ENCODE measurements around the gene COL17A1. TPM values are rescaled to one million over a fixed set of nuclear protein-coding genes. Genes with fewer than 3 reads are reported as not detected.

COL17A1 gene
- total RNA-seq, 1 donor from 2014 or later, result not detected

- no peak for DNase-seq (ENCODE audit: low spot score)
- TF ChIP-seq CTCF (IDR thresholded peaks at IDR 0.05), result no peak
- no peaks in the 10 kb centered on the region for H3K4me1 Mint-ChIP-seq (ENCODE audit: low read depth)
- H3K9me3 Mint-ChIP-seq (ENCODE audit: low read depth), result no peaks in the 10 kb centered on the region
- H3K27ac Mint-ChIP-seq (ENCODE audit: unreplicated experiment), result no peak overlapping the region
- H3K4me3 Mint-ChIP-seq (ENCODE audit: unreplicated experiment), result no peak overlapping the region
- H3K27me3 Mint-ChIP-seq (ENCODE audit: low read depth), result no peaks in the 10 kb centered on the region
- peaks cover 23% of the 10 kb centered on the region for H3K36me3 Mint-ChIP-seq (ENCODE audit: low read depth)
Measured at GRCh38 chr10:103998805-103999204, 86.9 kb downstream of the COL17A1 start.

GRCh38 chr10:103995134-103995533 is 90.5 kb downstream of the COL17A1 start:
- peaks cover 9% of the 10 kb centered on the region for H3K36me3 Mint-ChIP-seq (ENCODE audit: low read depth)
- no peak for TF ChIP-seq CTCF (IDR thresholded peaks at IDR 0.05)
- H3K9me3 Mint-ChIP-seq (ENCODE audit: low read depth), result no peaks in the 10 kb centered on the region
- H3K4me3 Mint-ChIP-seq (ENCODE audit: unreplicated experiment), result no peak overlapping the region
- H3K4me1 Mint-ChIP-seq (ENCODE audit: low read depth), result peaks cover 6% of the 10 kb centered on the region
- DNase-seq (ENCODE audit: low spot score), result no peak
- no peak overlapping the region for H3K27ac Mint-ChIP-seq (ENCODE audit: unreplicated experiment)
- no peaks in the 10 kb centered on the region for H3K27me3 Mint-ChIP-seq (ENCODE audit: low read depth)

DNA sequence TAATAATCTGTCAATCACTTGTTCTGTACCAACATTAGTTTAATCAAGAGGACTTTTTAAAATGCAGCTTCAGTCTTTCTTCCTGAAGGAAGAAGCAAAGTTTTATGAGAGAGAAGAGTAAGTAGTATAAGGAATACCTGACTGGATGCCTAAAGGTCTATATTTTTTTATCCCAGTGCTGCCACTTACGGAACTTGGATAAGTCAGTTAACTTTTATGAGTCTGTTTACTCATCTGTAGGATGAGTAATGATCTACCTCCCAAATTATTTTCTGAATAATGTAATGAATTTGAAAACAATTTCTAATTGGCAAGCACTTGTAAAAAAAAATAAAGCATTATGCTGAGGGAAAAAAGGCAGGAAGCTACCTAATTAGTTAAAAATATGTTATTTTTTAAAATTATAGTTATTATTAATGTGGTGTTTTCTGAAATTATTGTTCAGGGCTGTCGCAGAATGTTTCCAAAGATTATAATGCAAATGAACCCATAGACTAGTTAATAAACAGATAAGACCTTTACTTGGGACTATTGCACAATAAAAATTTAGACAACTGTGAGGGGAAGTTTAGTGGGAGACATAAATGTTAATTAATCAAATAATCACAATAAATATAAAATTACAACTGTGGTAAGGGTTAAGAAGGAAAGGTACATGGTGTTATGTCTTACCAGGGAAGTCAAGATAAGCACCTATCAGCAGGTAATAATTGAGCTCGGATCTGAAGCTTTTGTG is 94.1 kb downstream of the COL17A1 start:
- no peak for DNase-seq (ENCODE audit: low spot score)
- Mint-ChIP-seq H3K27me3 (ENCODE audit: low read depth) (no peaks in the 10 kb centered on the region), H3K9me3 (ENCODE audit: low read depth) (no peaks in the 10 kb centered on the region), H3K36me3 (ENCODE audit: low read depth) (peaks cover 5% of the 10 kb centered on the region), H3K27ac (ENCODE audit: unreplicated experiment) (no peak overlapping the region), H3K4me3 (ENCODE audit: unreplicated experiment) (no peak overlapping the region), H3K4me1 (ENCODE audit: low read depth) (peaks cover 22% of the 10 kb centered on the region)
- TF ChIP-seq CTCF (IDR thresholded peaks at IDR 0.05), result no peak

- Mint-ChIP-seq H3K27ac (ENCODE audit: unreplicated experiment) (no peak overlapping the region), H3K27me3 (ENCODE audit: low read depth) (no peaks in the 10 kb centered on the region), H3K9me3 (ENCODE audit: low read depth) (no peaks in the 10 kb centered on the region), H3K4me1 (ENCODE audit: low read depth) (peaks cover 29% of the 10 kb centered on the region), H3K4me3 (ENCODE audit: unreplicated experiment) (no peak overlapping the region), H3K36me3 (ENCODE audit: low read depth) (peaks cover 5% of the 10 kb centered on the region)
- no peak for TF ChIP-seq CTCF (IDR thresholded peaks at IDR 0.05)
- DNase-seq (ENCODE audit: low spot score), result no peak
Measured at GRCh38 chr10:103990531-103990930, 95.1 kb downstream of the COL17A1 start.

DNA sequence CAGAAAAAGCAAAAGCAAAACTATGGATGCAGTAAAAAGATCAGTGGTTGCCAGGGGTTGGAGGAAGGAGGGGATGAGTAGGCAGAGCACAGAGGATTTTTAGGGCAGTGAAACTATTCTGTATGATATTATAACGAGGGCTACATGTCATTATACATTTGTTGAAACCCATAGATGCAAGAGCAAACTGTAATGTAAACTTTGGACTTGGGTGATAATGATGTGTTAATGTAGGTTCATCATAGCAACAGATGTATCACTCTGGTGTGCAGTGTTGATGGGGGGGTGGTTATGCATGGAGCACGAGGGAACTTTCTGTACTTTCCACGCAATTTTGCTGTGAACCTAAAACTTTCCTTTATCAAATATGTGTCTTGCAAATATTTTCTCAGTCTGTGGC is 95.6 kb downstream of the COL17A1 start:
- peaks cover 33% of the 10 kb centered on the region for H3K4me1 Mint-ChIP-seq (ENCODE audit: low read depth)
- DNase-seq (ENCODE audit: low spot score), result no peak
- no peaks in the 10 kb centered on the region for H3K27me3 Mint-ChIP-seq (ENCODE audit: low read depth)
- no peak for TF ChIP-seq CTCF (IDR thresholded peaks at IDR 0.05)
- H3K4me3 Mint-ChIP-seq (ENCODE audit: unreplicated experiment), result no peak overlapping the region
- peak overlapping the region; percentile 0 for H3K27ac Mint-ChIP-seq (ENCODE audit: unreplicated experiment)
- H3K9me3 Mint-ChIP-seq (ENCODE audit: low read depth), result no peaks in the 10 kb centered on the region
- peaks cover 5% of the 10 kb centered on the region for H3K36me3 Mint-ChIP-seq (ENCODE audit: low read depth)
